SK-N-MC (cell line): ENCODE results near the gene MPZL2.

Experiments used
- EZH2 ChIP-seq: fragments of 200-600 bp; sonication (generic); IDR thresholded peaks from one replicate; pipeline ENCODE4 v1.6.1; 2017; ENCODE audit warnings: antibody characterized with exemption
- FOXP2 ChIP-seq: optimal IDR thresholded peaks from 2 replicates; pipeline ENCODE3; 2011; ENCODE audit warnings: mild to moderate bottlenecking, moderate library complexity; ENCODE audit not compliant: insufficient read depth; ENCODE audit errors: extremely low read length, control extremely low read depth
- POLR2AphosphoS5 ChIP-seq: IDR thresholded peaks from 2 replicates; pipeline ENCODE4 v1.6.1; 2012; ENCODE audit warnings: mild to moderate bottlenecking, low read depth, low read length, borderline replicate concordance

DNA sequence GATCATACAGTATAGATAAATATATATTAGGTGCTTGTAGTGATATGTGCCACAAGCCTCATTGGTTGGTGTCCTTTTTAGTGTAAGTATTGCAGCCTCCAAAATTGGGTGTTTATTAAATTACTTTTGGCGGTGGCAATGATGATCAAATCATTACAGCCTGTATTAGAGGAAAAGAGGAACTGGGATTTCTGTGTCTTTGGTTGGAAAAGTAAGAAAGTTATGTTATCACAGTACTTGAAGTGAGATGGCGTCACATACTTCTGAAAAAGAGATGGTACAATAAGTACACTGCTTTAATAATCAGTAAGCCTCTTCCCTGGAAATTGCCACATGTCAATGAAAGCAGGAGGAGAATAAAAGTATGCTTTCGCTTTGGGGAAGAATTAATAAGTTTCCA, 11.4 kb downstream of the MPZL2 start:
- TF ChIP-seq EZH2 (no peak), POLR2AphosphoS5 (no peak), FOXP2 (no peak)
